ENCODE measurements around the gene GGT6. TPM values are rescaled to one million over a fixed set of nuclear protein-coding genes. Genes with fewer than 3 reads are reported as not detected.

GGT6 gene, protein sequence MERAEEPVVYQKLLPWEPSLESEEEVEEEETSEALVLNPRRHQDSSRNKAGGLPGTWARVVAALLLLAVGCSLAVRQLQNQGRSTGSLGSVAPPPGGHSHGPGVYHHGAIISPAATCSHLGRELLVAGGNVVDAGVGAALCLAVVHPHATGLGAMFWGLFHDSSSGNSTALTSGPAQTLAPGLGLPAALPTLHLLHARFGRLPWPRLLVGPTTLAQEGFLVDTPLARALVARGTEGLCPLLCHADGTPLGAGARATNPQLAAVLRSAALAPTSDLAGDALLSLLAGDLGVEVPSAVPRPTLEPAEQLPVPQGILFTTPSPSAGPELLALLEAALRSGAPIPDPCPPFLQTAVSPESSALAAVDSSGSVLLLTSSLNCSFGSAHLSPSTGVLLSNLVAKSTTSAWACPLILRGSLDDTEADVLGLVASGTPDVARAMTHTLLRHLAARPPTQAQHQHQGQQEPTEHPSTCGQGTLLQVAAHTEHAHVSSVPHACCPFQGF
- total RNA-seq, result not detected in 2 replicates

DNA sequence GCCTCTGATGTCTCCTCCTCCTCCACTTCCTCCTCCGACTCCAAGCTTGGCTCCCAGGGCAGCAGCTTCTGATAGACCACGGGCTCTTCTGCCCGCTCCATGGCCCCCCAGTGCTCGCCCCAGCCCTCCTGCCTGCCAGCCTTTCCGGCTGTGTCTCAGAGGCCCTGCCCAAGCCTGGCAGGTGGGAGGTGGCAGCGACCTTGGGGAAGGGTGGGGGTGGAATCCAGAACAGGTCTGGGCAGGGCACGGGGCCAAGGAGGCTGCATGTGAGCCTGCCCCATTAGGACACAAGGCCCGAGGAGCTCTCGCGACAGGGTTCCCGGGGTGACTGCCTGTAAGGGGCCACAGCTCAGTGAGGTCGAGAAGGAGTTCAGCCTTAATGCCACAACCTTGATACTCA, at the start of gene GGT6:
GGT6 (minus strand) TSS at position 157 of the 400 bp plus-strand sequence; CDS start at position 101, 56 bp downstream.

DNA sequence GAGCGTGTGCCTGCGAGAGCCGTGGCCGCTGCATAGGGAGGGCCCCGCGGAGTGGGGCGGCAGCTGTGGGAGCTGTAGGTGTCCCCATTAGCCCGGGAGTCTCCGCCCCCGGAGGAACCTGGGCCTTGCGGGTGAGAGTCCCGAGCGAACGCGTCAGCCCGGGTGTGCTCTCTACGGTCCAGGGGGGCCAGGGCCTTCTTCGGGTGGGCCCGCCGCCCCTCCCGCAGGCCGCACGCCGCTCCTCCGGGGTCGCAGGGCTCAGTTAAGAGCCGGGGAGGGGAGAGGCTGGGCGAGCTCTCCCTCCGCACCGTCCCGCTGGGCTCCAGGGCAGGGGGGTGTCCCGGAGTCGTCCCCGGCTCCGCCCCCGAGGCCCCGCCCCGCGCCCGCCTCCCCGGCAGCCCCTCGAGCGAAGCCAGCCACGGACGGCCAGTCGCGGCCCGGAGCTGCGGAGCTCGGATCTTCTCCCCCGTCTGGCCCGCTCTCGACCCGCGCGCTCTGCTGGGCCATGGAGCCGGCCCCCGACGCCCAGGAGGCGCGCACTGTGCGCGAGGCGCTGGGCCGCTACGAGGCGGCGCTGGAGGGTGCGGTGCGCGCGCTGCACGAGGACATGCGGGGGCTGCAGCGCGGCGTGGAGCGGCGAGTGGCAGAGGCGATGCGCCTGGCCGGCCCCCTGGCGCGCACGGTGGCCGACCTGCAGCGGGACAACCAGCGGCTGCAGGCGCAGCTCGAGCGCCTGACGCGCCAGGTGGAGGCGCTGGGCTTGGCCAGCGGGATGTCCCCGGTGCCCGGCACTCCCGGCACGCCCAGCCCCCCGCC, 23.9 kb upstream of the GGT6 start, which contains the start of gene SMTNL2:
SMTNL2 (plus strand) TSS at position 429 of the 816 bp plus-strand sequence; CDS start at position 506, 77 bp downstream.

DNA sequence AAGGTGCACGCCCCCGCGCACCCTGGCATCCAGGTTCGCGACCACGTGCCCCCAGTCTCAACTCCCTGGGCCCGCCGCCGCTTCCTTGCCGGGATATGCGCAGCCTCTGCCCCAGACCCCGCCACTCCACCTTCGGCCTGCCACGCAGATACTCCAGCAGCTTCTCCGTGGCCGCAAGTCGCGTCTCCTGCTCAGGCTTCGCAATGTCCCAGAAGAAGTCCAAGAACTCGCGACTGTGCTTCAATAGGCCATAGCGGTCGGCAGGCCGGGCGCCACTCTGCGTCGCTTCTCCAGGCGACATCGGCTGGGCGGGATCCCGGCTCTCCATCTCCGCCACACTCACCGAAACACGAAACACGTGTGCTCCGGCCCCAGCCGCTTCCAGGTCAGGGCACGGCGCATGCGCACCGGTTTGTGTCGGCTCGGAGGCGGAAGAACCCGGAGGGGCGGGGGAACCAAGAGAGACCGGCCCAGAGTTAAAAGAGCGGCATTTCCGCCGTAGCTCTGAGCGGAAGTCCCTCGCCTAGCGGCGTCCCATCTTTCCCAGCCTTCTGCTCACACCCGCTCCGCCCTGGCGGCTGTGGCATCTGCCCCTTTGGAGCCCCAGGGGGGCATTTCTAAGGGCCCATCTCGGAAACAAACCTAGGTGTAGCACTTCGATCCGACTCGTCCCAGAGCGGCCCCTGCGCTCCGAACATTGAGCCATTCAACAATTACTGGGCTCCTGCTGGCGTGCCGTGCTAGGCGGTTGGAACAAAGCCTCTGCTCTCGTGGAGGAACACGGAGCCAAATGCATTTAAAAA, 5.2 kb downstream of the GGT6 start, which contains the start of gene MYBBP1A:
MYBBP1A (minus strand) TSS at position 388 of the 803 bp plus-strand sequence; CDS start at position 328, 60 bp downstream.

Other genes starting within 250 kb of the GGT6 start
- gene UBE2G1, start 193.9 kb downstream of the GGT6 start, total RNA-seq, result 27.8 and 37.3 TPM in 2 replicates
- not detected in 2 replicates for gene SPNS3, start 126.6 kb downstream of the GGT6 start, total RNA-seq
- 0.24 TPM in 1 of 2 replicates, not detected in the other for gene SPNS2, start 61.7 kb downstream of the GGT6 start, total RNA-seq
- 49.3 and 58.6 TPM in 2 replicates for gene MYBBP1A, start 5.2 kb downstream of the GGT6 start, total RNA-seq
- gene SMTNL2, start 24.0 kb upstream of the GGT6 start, total RNA-seq, result not detected in 2 replicates
- 0.06 TPM in 1 of 2 replicates, not detected in the other for gene ALOX15, start 81.1 kb upstream of the GGT6 start, total RNA-seq
- 20.8 and 25.5 TPM in 2 replicates for gene PELP1, start 143.6 kb upstream of the GGT6 start, total RNA-seq
- gene ARRB2, start 150.1 kb upstream of the GGT6 start, total RNA-seq, result 0.94 and 4.9 TPM in 2 replicates
- gene MED11, start 170.9 kb upstream of the GGT6 start, total RNA-seq, result 12.3 and 19.7 TPM in 2 replicates
- gene ZMYND15, start 179.3 kb upstream of the GGT6 start, total RNA-seq, result 0.44 and 1.4 TPM in 2 replicates
- gene CXCL16, start 179.4 kb upstream of the GGT6 start, total RNA-seq, result 6.5 and 10.0 TPM in 2 replicates
- not detected in 2 replicates for gene TM4SF5, start 211.3 kb upstream of the GGT6 start, total RNA-seq
- gene VMO1, start 225.8 kb upstream of the GGT6 start, total RNA-seq, result 0.94 and 5.2 TPM in 2 replicates
- not detected in 2 replicates for gene GLTPD2, start 228.4 kb upstream of the GGT6 start, total RNA-seq
- gene PSMB6, start 235.6 kb upstream of the GGT6 start, total RNA-seq, result 84.4 and 101 TPM in 2 replicates
- 24.3 and 25.3 TPM in 2 replicates for gene PLD2, start 246.6 kb upstream of the GGT6 start, total RNA-seq

Data from cardiac ventricle fibroblast (primary cell).